Activated CD8-positive, alpha-beta memory T cell treated with anti-CD3 and anti-CD28 coated beads, Interleukin-2, amount 10 ng/mL, durations not matched to agents 7 days and 5 days (primary cell): ENCODE measurements around the gene KRTAP16-1. TPM values are rescaled to one million over a fixed set of nuclear protein-coding genes. Genes with fewer than 3 reads are reported as not detected.
"Not testable (repeated sequence)": the region's sequence is repeated elsewhere in the genome, so short reads cannot be mapped to it uniquely, and the experiment has no call there.

ENCODE experiments used
- ATAC-seq: fragments of 150-1000 bp; cut with Tn5 transposase; one replicate; pipeline ENCODE4 v1.10.0; 2021; ENCODE audit warnings: moderate library complexity
- CTCF ChIA-PET: fragments of 350-600 bp; sonication (Branson Sonifier 250); formaldehyde crosslinking; loops from one replicate; lab custom pipeline; 2021; ENCODE audit warnings: antibody characterized with exemption; lab: Charles Lee
- DNase-seq: peaks from one replicate; pipeline ENCODE4 v3.0.0-alpha.2; 2020
- H3K27ac Mint-ChIP-seq: one replicate; pipeline ENCODE4 v1.8.0; 2021; ENCODE audit warnings: mild to moderate bottlenecking, mixed read lengths
- H3K27me3 Mint-ChIP-seq: one replicate; pipeline ENCODE4 v1.8.0; 2021; ENCODE audit warnings: mixed read lengths
- H3K36me3 Mint-ChIP-seq: one replicate; pipeline ENCODE4 v1.8.0; 2021; ENCODE audit warnings: mild to moderate bottlenecking, mixed read lengths
- H3K4me1 Mint-ChIP-seq: one replicate; pipeline ENCODE4 v1.8.0; 2021; ENCODE audit warnings: mixed read lengths
- H3K4me3 Mint-ChIP-seq: one replicate; pipeline ENCODE4 v1.8.0; 2021; ENCODE audit warnings: mild to moderate bottlenecking, moderate library complexity, mixed read lengths
- H3K9me3 Mint-ChIP-seq: one replicate; pipeline ENCODE4 v1.8.0; 2022; ENCODE audit warnings: low read depth, mixed read lengths
- total RNA-seq, 2 experiments: library from RNA; stranded (reverse); gene quantifications; one replicate each; pipeline ENCODE4 v1.2.3, GENCODE V29; 2021

Gene KRTAP16-1
- total RNA-seq, 2 experiments from 2014 or later, result not detected

- no peak overlapping the region for H3K4me3 Mint-ChIP-seq
- H3K9me3 Mint-ChIP-seq, result no peaks in the 10 kb centered on the region
- no peaks in the 10 kb centered on the region for H3K27me3 Mint-ChIP-seq
- ATAC-seq, result no peak
- no peaks in the 10 kb centered on the region for H3K36me3 Mint-ChIP-seq
- peaks cover 20% of the 10 kb centered on the region for H3K4me1 Mint-ChIP-seq
- no peak overlapping the region for H3K27ac Mint-ChIP-seq
- DNase-seq, result no peak
- CTCF ChIA-PET, result interaction anchor here (1.0 to 1.2 kb wide), 2 partner anchors 19 to 46 kb away, joined by 3 read pairs; no protein-coding TSS in a partner anchor
Observed at GRCh38 chr17:41302981-41303380, 6.1 kb downstream of the KRTAP16-1 start.

GRCh38 chr17:41301916-41302901 lies 6.9 kb downstream of the KRTAP16-1 start, which contains the start of gene KRTAP29-1:
Gene KRTAP29-1 (minus strand): TSS chr17:41302851. CDS start chr17:41302851, 0 bp downstream.
- Mint-ChIP-seq H3K27me3 (no peaks in the 10 kb centered on the region), H3K36me3 (no peaks in the 10 kb centered on the region), H3K4me3 (no peak within 1 kb of the TSS), H3K27ac (no peak within 1 kb of the TSS), H3K9me3 (no peaks in the 10 kb centered on the region), H3K4me1 (peaks cover 13% of the 10 kb centered on the region)
- no peak for ATAC-seq
- CTCF ChIA-PET, result interaction anchor here (1.0 to 1.5 kb wide), 4 partner anchors 19 to 247 kb away, joined by 3 to 4 read pairs (median 3); no protein-coding TSS in a partner anchor
- no peak for DNase-seq

- H3K4me1 Mint-ChIP-seq, result peaks cover 7% of the 10 kb centered on the region
- DNase-seq (no peak), ATAC-seq (no peak)
- no peaks in the 10 kb centered on the region for H3K36me3 Mint-ChIP-seq
- no peak overlapping the region for H3K4me3 Mint-ChIP-seq
- no peak overlapping the region for H3K27ac Mint-ChIP-seq
- H3K27me3 Mint-ChIP-seq, result peaks cover 2% of the 10 kb centered on the region
- H3K9me3 Mint-ChIP-seq, result no peaks in the 10 kb centered on the region
- CTCF ChIA-PET, result interaction anchor here (0.9 to 1.5 kb wide), 3 partner anchors 22 to 362 kb away, joined by 3 to 4 read pairs (median 4); no protein-coding TSS in a partner anchor
Observed at GRCh38 chr17:41301204-41301790, 7.8 kb downstream of the KRTAP16-1 start.

- no peak overlapping the region for H3K27ac Mint-ChIP-seq
- ATAC-seq (no peak), DNase-seq (no peak)
- H3K27me3 Mint-ChIP-seq, result peaks cover 5% of the 10 kb centered on the region
- no peaks in the 10 kb centered on the region for H3K9me3 Mint-ChIP-seq
- H3K36me3 Mint-ChIP-seq, result no peaks in the 10 kb centered on the region
- peaks cover 7% of the 10 kb centered on the region for H3K4me1 Mint-ChIP-seq
- CTCF ChIA-PET, result interaction anchor here (0.7 kb wide), 1 partner anchor 23 kb away, joined by 4 read pairs; no protein-coding TSS in a partner anchor
- no peak overlapping the region for H3K4me3 Mint-ChIP-seq
Observed at GRCh38 chr17:41298458-41299135, 10.5 kb downstream of the KRTAP16-1 start.

GRCh38 chr17:41296846-41297245 lies 12.3 kb downstream of the KRTAP16-1 start:
- Mint-ChIP-seq H3K9me3 (no peaks in the 10 kb centered on the region), H3K27ac (no peak overlapping the region), H3K27me3 (peaks cover 14% of the 10 kb centered on the region), H3K36me3 (no peaks in the 10 kb centered on the region), H3K4me1 (peaks cover 7% of the 10 kb centered on the region), H3K4me3 (no peak overlapping the region)
- CTCF ChIA-PET, result no interaction called here
- no peak for ATAC-seq
- no peak for DNase-seq

- CTCF ChIA-PET, result no interaction called here
- no peaks in the 10 kb centered on the region for H3K9me3 Mint-ChIP-seq
- H3K4me3 Mint-ChIP-seq, result no peak overlapping the region
- H3K27ac Mint-ChIP-seq, result no peak overlapping the region
- peaks cover 24% of the 10 kb centered on the region for H3K27me3 Mint-ChIP-seq
- DNase-seq (no peak), ATAC-seq (no peak)
- H3K36me3 Mint-ChIP-seq, result no peaks in the 10 kb centered on the region
- no peaks in the 10 kb centered on the region for H3K4me1 Mint-ChIP-seq
Observed at GRCh38 chr17:41294016-41294415, 15.1 kb downstream of the KRTAP16-1 start.

- no peak overlapping the region for H3K27ac Mint-ChIP-seq
- no peak for DNase-seq
- no peak for ATAC-seq
- no peaks in the 10 kb centered on the region for H3K36me3 Mint-ChIP-seq
- no peaks in the 10 kb centered on the region for H3K4me1 Mint-ChIP-seq
- H3K27me3 Mint-ChIP-seq, result peaks cover 21% of the 10 kb centered on the region
- no peaks in the 10 kb centered on the region for H3K9me3 Mint-ChIP-seq
- no peak overlapping the region for H3K4me3 Mint-ChIP-seq
- CTCF ChIA-PET, result no interaction called here
Observed at GRCh38 chr17:41287050-41287449, 22.1 kb downstream of the KRTAP16-1 start.

- DNase-seq, result no peak
- no peaks in the 10 kb centered on the region for H3K9me3 Mint-ChIP-seq
- H3K27ac Mint-ChIP-seq, result no peak overlapping the region
- ATAC-seq, result no peak
- H3K4me1 Mint-ChIP-seq, result no peaks in the 10 kb centered on the region
- no peaks in the 10 kb centered on the region for H3K36me3 Mint-ChIP-seq
- H3K4me3 Mint-ChIP-seq, result no peak overlapping the region
- H3K27me3 Mint-ChIP-seq, result peaks cover 12% of the 10 kb centered on the region
- CTCF ChIA-PET, result no interaction called here
Observed at GRCh38 chr17:41284546-41284945, 24.6 kb downstream of the KRTAP16-1 start.

- DNase-seq (no peak), ATAC-seq (no peak)
- Mint-ChIP-seq H3K36me3 (no peaks in the 10 kb centered on the region), H3K27ac (no peak overlapping the region), H3K4me1 (no peaks in the 10 kb centered on the region), H3K4me3 (no peak overlapping the region), H3K27me3 (peaks cover 14% of the 10 kb centered on the region), H3K9me3 (no peaks in the 10 kb centered on the region)
- CTCF ChIA-PET, result no interaction called here
Observed at GRCh38 chr17:41284043-41284442, 25.1 kb downstream of the KRTAP16-1 start.

GRCh38 chr17:41278176-41278955 lies 30.7 kb downstream of the KRTAP16-1 start:
- Mint-ChIP-seq H3K36me3 (no peaks in the 10 kb centered on the region), H3K9me3 (no peaks in the 10 kb centered on the region), H3K4me3 (no peak overlapping the region), H3K27me3 (peaks cover 33% of the 10 kb centered on the region), H3K4me1 (no peaks in the 10 kb centered on the region), H3K27ac (no peak overlapping the region)
- DNase-seq (no peak), ATAC-seq (no peak)
- CTCF ChIA-PET, result no interaction called here

- H3K4me1 Mint-ChIP-seq, CTCF ChIA-PET, H3K27ac Mint-ChIP-seq, DNase-seq, ATAC-seq, H3K9me3 Mint-ChIP-seq, H3K36me3 Mint-ChIP-seq, H3K4me3 Mint-ChIP-seq: not testable (repeated sequence)
- H3K27me3 Mint-ChIP-seq, result peaks cover 25% of the 10 kb centered on the region
Observed at GRCh38 chr17:41275648-41276190, 33.4 kb downstream of the KRTAP16-1 start, which contains the start of gene KRTAP9-7. Gene KRTAP9-7 (plus strand): TSS chr17:41275698. CDS start chr17:41275698, 0 bp downstream.

GRCh38 chr17:41271858-41272257 lies 37.3 kb downstream of the KRTAP16-1 start:
- no peak for DNase-seq
- H3K4me1 Mint-ChIP-seq, result no peaks in the 10 kb centered on the region
- H3K27me3 Mint-ChIP-seq, result peaks cover 12% of the 10 kb centered on the region
- no peak overlapping the region for H3K27ac Mint-ChIP-seq
- no peaks in the 10 kb centered on the region for H3K36me3 Mint-ChIP-seq
- H3K4me3 Mint-ChIP-seq, result no peak overlapping the region
- no peak for ATAC-seq
- CTCF ChIA-PET, result no interaction called here
- no peaks in the 10 kb centered on the region for H3K9me3 Mint-ChIP-seq
